Measurements from ENCODE around the gene ZNF618. TPM values are rescaled to one million over a fixed set of nuclear protein-coding genes. Genes with fewer than 3 reads are reported as not detected.

ZNF618 gene
- polyA plus RNA-seq, 1 experiment = 8.7 TPM

DNA sequence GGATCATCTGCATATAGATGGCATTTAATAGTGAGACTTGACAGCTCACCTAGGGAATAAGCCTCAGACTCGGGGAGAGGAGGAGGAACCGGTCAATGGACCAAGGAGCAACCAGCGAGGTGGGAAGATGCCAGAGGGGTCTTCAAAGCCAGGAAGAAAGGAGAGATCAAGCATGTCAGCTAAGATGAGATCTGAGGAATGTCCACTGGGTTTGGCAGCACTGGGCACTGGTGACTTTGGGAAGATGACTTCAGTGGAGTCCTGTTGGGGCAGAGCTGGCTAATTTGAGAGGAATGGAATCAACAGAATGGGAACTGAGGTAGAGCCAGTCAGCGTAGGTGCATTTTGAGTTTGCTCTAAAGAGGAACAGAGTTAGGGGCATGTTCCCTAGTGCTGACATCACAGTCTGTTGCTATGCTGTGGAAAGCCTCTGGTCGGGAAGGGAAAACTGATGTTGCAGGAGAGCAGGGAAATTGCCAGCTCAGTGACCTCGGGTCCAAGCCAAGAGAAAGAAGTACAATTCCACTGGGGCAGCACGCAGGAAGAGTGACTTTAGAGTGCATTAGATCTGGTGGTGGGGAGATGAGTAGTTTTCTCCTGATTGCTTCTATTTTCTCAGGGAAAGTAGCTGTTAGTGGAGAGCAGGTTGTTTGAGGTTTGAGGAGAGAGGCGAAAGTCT, 56.9 kb downstream of the ZNF618 start:
- POLR2A ChIA-PET = no interaction called here
- CTCF ChIA-PET = interaction anchor here (1.0 kb wide), 1 partner anchor 35 kb away, joined by 4 read pairs; no protein-coding TSS in a partner anchor
- TF ChIP-seq CTCF (IDR thresholded peaks at IDR 0.05; ENCODE audit: low read depth, low read length) = no peak
- no peak overlapping the region for H3K27ac ChIP-seq (ENCODE audit: low read depth, low read length)
- H3K9me3 ChIP-seq (ENCODE audit: control insufficient read depth, insufficient read depth, low read length) = peaks cover 11% of the 10 kb centered on the region
- H3K4me3 ChIP-seq (ENCODE audit: low read depth, low read length) = no peak overlapping the region
- DNase-seq (ENCODE audit: low read depth, low spot score) = no peak
- H3K27me3 ChIP-seq (ENCODE audit: control insufficient read depth, insufficient read depth, low read length) = no peaks in the 10 kb centered on the region

DNA sequence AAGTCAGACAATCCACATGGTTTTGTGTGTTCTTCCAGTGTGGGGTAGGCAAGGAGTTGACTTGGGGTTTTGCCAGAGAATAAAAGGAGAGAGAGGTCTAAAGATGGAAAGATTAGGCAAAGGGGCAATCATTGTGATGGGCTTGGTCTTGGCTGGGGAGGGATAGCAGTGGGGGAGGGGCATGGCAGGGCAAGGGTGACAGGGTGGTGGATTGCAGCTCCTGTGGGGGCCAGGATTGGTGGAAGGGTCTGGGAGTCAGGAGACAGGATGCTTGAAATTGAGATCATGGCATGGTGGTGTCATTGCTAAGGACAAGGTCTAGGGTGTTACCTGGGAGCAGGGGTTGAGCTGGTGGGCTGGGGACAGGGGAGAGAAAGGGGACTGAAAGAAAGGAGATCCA, 57.6 kb downstream of the ZNF618 start:
- Histone ChIP-seq H3K27ac (ENCODE audit: low read depth, low read length) (no peak overlapping the region), H3K9me3 (ENCODE audit: control insufficient read depth, insufficient read depth, low read length) (peaks cover 9% of the 10 kb centered on the region), H3K27me3 (ENCODE audit: control insufficient read depth, insufficient read depth, low read length) (no peaks in the 10 kb centered on the region), H3K4me3 (ENCODE audit: low read depth, low read length) (no peak overlapping the region)
- no peak for TF ChIP-seq CTCF (IDR thresholded peaks at IDR 0.05; ENCODE audit: low read depth, low read length)
- CTCF ChIA-PET = no interaction called here
- DNase-seq (ENCODE audit: low read depth, low spot score) = no peak
- POLR2A ChIA-PET = no interaction called here

DNA sequence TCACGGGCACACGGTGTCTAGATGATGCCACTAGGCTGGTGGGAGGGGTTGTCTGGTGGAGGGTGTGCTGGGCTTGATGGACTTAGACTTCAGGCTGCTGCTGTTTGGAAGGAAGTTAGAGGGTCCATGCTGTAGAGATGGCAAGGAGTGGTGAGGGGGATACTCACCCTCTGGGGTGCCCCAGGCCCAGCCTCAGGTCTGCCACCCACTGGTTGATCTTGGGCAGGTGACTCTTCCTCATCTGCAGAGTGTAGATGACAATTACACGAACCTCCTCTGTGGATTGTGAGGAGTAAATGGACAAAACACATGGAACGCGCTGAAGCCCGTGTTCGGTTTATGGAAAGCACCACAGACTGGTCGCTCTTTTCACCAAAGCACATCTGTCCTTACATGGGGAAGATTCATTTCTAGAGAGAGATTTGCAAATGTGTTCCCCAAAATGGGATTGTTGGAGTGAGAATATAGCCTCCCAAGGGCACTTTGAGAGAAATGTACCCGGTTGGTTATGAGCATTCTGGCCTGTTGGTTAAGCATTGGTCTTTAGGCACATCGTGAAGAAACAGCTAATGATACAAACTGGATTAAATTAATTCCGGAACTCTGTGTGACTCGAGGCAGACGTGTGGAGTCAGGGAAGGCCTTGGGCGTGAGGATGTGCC, 58.2 kb downstream of the ZNF618 start:
- Histone ChIP-seq H3K27ac (ENCODE audit: low read depth, low read length) (no peak overlapping the region), H3K9me3 (ENCODE audit: control insufficient read depth, insufficient read depth, low read length) (peaks cover 3% of the 10 kb centered on the region), H3K27me3 (ENCODE audit: control insufficient read depth, insufficient read depth, low read length) (no peaks in the 10 kb centered on the region), H3K4me3 (ENCODE audit: low read depth, low read length) (no peak overlapping the region)
- no peak for DNase-seq (ENCODE audit: low read depth, low spot score)
- ChIA-PET POLR2A (no interaction called here), CTCF (no interaction called here)
- no peak for TF ChIP-seq CTCF (IDR thresholded peaks at IDR 0.05; ENCODE audit: low read depth, low read length)

DNA sequence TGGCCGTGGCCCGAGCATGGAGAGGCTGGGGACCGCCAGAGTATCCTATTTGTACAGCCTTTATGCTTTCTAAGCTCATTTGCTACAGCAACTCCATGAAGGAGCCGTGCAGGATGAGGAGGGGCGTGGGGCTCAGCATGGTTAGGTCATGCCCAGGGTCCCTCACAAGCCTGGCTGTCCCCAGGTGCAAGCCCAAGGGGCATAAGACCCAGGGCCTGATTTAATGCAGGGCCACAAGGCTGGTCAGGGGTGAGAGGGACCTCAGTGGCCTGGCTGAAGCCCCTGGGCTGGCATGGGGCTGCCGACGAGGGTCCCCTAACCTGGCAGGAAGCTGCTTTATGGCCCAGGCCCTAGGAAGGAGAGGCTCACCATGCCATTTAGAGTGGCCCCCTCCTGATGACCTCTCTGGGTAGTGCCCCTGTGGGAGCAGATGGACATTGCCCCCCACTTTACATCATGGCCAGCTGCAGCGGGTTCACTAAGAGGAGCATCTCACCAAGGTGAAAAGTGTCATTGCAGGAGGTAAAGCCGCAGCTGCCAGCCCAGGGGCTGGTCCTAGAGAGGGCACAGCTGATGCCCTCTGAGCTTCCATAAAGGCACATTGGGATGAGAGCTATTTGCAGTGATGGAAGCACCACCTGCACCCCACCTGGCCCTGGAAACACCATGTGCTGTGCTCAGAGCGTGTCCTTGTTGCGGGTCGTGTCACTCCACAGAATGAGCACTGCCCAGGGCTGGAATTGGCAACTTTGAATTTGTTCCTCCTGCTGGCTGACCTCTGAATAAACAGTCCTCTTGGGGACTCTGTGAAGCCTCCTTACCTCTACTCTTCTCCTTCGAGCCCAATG, 58.9 kb downstream of the ZNF618 start:
- no peak for DNase-seq (ENCODE audit: low read depth, low spot score)
- no peaks in the 10 kb centered on the region for H3K27me3 ChIP-seq (ENCODE audit: control insufficient read depth, insufficient read depth, low read length)
- ChIA-PET POLR2A (no interaction called here), CTCF (no interaction called here)
- H3K4me3 ChIP-seq (ENCODE audit: low read depth, low read length) = no peak overlapping the region
- H3K9me3 ChIP-seq (ENCODE audit: control insufficient read depth, insufficient read depth, low read length) = no peaks in the 10 kb centered on the region; the same call in 1 of the 2 replicates
- no peak for TF ChIP-seq CTCF (IDR thresholded peaks at IDR 0.05; ENCODE audit: low read depth, low read length)
- H3K27ac ChIP-seq (ENCODE audit: low read depth, low read length) = no peak overlapping the region
